ENCODE results near the gene TMEM121.

DNA sequence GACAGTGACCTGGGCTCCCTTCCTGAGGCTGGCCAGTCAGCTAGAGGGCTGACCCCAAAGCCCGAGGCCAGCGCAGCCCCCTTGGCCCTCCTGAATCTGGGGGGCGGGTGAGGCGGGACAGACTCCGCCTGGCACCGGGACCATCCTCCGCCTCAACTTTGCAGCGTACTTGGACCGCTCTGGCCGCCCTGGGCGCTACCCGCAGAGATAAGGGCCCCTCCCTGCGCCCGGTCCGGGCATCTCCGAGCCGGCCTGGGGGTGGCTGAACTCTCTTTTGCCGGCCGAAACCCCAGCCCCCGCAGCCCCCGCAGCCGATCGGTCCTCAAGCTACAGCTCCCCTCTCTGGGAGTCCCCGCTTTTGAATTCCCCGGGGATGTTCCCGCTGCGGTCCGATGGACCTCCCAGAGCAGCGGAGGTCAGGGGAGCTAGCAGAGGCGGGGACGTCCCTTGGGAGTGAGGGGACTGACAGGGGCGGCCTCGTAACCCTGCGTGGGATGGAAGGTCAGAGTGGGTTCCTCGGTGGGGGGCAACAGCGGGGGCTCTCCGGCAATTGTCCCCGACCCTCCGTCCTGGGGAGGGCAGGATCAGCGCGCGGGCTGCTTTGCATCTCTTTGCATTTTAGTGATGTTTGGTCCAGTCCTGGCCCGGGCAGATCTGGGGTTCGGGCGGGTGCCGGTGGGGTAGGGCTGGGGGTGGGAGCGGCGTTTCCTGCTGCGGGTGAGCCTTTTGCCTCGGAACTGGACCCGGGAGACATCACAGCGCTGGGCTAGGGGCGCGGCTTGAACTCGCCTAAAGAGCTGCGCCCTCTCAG is 40.0 kb upstream of the TMEM121 start, which contains the start of gene CRIP1:
- TF ChIP-seq, protein P1, sequence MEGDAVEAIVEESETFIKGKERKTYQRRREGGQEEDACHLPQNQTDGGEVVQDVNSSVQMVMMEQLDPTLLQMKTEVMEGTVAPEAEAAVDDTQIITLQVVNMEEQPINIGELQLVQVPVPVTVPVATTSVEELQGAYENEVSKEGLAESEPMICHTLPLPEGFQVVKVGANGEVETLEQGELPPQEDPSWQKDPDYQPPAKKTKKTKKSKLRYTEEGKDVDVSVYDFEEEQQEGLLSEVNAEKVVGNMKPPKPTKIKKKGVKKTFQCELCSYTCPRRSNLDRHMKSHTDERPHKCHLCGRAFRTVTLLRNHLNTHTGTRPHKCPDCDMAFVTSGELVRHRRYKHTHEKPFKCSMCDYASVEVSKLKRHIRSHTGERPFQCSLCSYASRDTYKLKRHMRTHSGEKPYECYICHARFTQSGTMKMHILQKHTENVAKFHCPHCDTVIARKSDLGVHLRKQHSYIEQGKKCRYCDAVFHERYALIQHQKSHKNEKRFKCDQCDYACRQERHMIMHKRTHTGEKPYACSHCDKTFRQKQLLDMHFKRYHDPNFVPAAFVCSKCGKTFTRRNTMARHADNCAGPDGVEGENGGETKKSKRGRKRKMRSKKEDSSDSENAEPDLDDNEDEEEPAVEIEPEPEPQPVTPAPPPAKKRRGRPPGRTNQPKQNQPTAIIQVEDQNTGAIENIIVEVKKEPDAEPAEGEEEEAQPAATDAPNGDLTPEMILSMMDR (IDR thresholded peaks at IDR 0.05) = no peak
- TF ChIP-seq POLR2AphosphoS5 (IDR thresholded peaks at IDR 0.05; ENCODE audit: insufficient read depth in 1 of 2, low read depth in 1 of 2) = no peak
